CD4-positive, alpha-beta T cell treated with Interleukin-12 subunit alpha and Interleukin-12 subunit beta, for 1 hour (primary cell): Measurements from ENCODE around the gene FUNDC1.

ENCODE experiments used
- DNase-seq: peaks from one replicate; pipeline ENCODE4 v3.0.0-alpha.2; 2020

FUNDC1 gene

DNA sequence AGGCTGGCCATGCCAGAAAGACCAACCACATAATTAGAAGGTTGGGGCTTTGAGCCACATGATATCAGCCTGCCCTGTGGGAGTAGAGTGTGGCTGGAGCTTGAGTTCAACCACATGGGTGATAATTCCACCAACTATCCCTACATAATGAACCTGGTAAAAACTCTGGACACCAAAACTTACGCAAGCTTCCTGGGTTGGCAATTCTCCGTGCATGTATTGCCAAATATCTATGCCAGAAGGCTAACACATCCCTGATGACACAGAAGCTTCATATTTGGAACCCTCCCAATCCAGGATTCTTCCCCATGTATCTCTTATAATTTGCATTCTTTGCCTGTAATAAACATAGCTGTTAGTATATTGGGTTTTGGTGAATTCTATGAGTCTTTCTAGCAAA, 68.2 kb downstream of the FUNDC1 start:
- DNase-seq = no peak
